GM12878 (cell line): ENCODE results near the gene RASGRF1. TPM values are rescaled to one million over a fixed set of nuclear protein-coding genes. Genes with fewer than 3 reads are reported as not detected.
A peak's percentile ranks its signal among the peaks of the same experiment; 100 is the strongest.

ENCODE experiments used
- ATAC-seq: fragments of 200-7000 bp; cut with Tn5 transposase; 3 replicates; pipeline ENCODE4 v1.9.1; 2020; ENCODE audit warnings: mild to moderate bottlenecking, moderate library complexity
- BruUV-seq: library from RNA; stranded (reverse); fragments of 400-500 nt; replicated peaks from 2 replicates; lab custom pipeline; 2021; lab: Mats Ljungman, UMichigan
- CTCF ChIA-PET: fragments of 300-600 bp; sonication (Branson Sonifier 250); formaldehyde crosslinking; extraction: SDS; loops from one replicate; lab custom pipeline; 2021; ENCODE audit warnings: inconsistent platforms; lab: Yijun Ruan, JAX
- POLR2A ChIA-PET: fragments of 350-600 bp; formaldehyde crosslinking; extraction: SDS; loops from one replicate; lab custom pipeline; 2021; ENCODE audit warnings: inconsistent platforms; lab: Charles Lee
- RAD21 ChIA-PET: fragments of 300-600 bp; sonication (Branson Sonifier 250); formaldehyde crosslinking; loops from one replicate; lab custom pipeline; 2023; ENCODE audit warnings: antibody characterized with exemption; ENCODE audit not compliant: unreplicated experiment; lab: Charles Lee
- SMC1A ChIA-PET: fragments of 300-600 bp; sonication (Branson Sonifier 250); formaldehyde crosslinking; loops from one replicate; lab custom pipeline; 2023; ENCODE audit not compliant: unreplicated experiment, uncharacterized antibody; lab: Charles Lee
- DNase-seq: peaks from one replicate; pipeline ENCODE4 v3.0.0-alpha.2; 2011; ENCODE audit warnings: low read depth, low spot score
- FAIRE-seq: peaks from 3 replicates; lab custom pipeline; 2011; peaks lifted over from hg19 to GRCh38; lab: Jason Lieb, UNC
- H2AFZ ChIP-seq: 2 replicates; pipeline ENCODE4 v1.6.0; 2011; ENCODE audit warnings: low read depth, low read length, control low read depth; ENCODE audit not compliant: control insufficient read depth
- H3K27ac ChIP-seq: 2 replicates; pipeline ENCODE4 v1.5.1; 2011; ENCODE audit warnings: control low read depth; ENCODE audit not compliant: control insufficient read depth, insufficient read depth
- H3K27me3 ChIP-seq, 2 experiments: replicated peaks in 1 of 2; 2 replicates each; pipeline versions ENCODE4 v1.6.0 to v1.6.1; 2011; ENCODE audit warnings: low read length in 1 of 2; ENCODE audit not compliant: control insufficient read depth in 2 of 2, insufficient read depth in 2 of 2
- H3K36me3 ChIP-seq, 2 experiments: 2 replicates each; pipeline ENCODE4 v1.5.1; 2011; ENCODE audit warnings: low read length in 1 of 2; ENCODE audit not compliant: control insufficient read depth in 2 of 2, insufficient read depth in 2 of 2
- H3K4me1 ChIP-seq: 2 replicates; pipeline ENCODE4 v1.6.1; 2011; ENCODE audit warnings: mild to moderate bottlenecking, low read length, moderate library complexity, mixed read lengths; ENCODE audit not compliant: control insufficient read depth, insufficient read depth
- H3K4me2 ChIP-seq: 2 replicates; pipeline ENCODE4 v1.6.0; 2011; ENCODE audit warnings: control low read depth; ENCODE audit not compliant: control insufficient read depth, insufficient read depth
- H3K4me3 ChIP-seq: fragments of 200-600 bp; sonication (generic); 2 replicates; pipeline ENCODE4 v1.5.1; 2016
- H3K79me2 ChIP-seq: 2 replicates; pipeline ENCODE4 v1.6.0; 2011; ENCODE audit warnings: low read length; ENCODE audit not compliant: control insufficient read depth, insufficient read depth
- H3K9ac ChIP-seq: 2 replicates; pipeline ENCODE4 v1.8.0; 2011; ENCODE audit warnings: low read length, control low read depth, mixed read lengths; ENCODE audit not compliant: control insufficient read depth, insufficient read depth
- H3K9me3 ChIP-seq: replicated peaks from 3 replicates; pipeline ENCODE4 v1.5.1; 2011; ENCODE audit warnings: mild to moderate bottlenecking, low read length; ENCODE audit not compliant: control insufficient read depth, insufficient read depth
- H4K20me1 ChIP-seq: 2 replicates; pipeline ENCODE4 v1.6.0; 2011; ENCODE audit not compliant: control insufficient read depth, insufficient read depth
- ASH2L ChIP-seq: fragments of 300-600, 200-600 bp; sonication (generic); IDR thresholded peaks from 2 replicates; pipeline ENCODE4 v1.6.1; 2017; ENCODE audit warnings: low read depth, mild to moderate bottlenecking, borderline replicate concordance
- ATF3 ChIP-seq: IDR thresholded peaks from 2 replicates; pipeline ENCODE4 v1.6.1; 2011; ENCODE audit warnings: low read depth, mild to moderate bottlenecking, low read length, moderate library complexity, borderline replicate concordance; ENCODE audit errors: extremely low read depth
- CHD2 ChIP-seq: IDR thresholded peaks from 2 replicates; pipeline ENCODE4 v1.6.1; 2011; ENCODE audit warnings: low read depth, low read length, improper control_type of control experiment, borderline replicate concordance
- CTCF ChIP-seq, 3 experiments: IDR thresholded peaks in 2 of 3; conservative IDR thresholded peaks in 1 of 3; 2 replicates each; pipeline ENCODE4 v1.5.1; 2011; ENCODE audit warnings: low read depth in 3 of 3, low read length in 3 of 3, mild to moderate bottlenecking in 3 of 3, control low read depth in 2 of 3, moderate library complexity in 2 of 3, inconsistent platforms in 1 of 3, mixed read lengths in 1 of 3; ENCODE audit not compliant: control insufficient read depth in 2 of 3, insufficient read depth in 1 of 3; ENCODE audit errors: extremely low read depth in 1 of 3
- E4F1 ChIP-seq: fragments of 450-650 bp; IDR thresholded peaks from 2 replicates; pipeline ENCODE4 v1.6.1; 2018; ENCODE audit warnings: borderline replicate concordance, mild to moderate bottlenecking; ENCODE audit not compliant: partially characterized antibody
- ETV6 ChIP-seq, 2 experiments: fragments of 450-650 bp in 1 of 2; IDR thresholded peaks in 1 of 2; conservative IDR thresholded peaks in 1 of 2; 2 replicates each; pipeline ENCODE4 v1.6.1; 2014; ENCODE audit warnings: antibody characterized with exemption in 1 of 2, borderline replicate concordance in 1 of 2, low read depth in 1 of 2, mild to moderate bottlenecking in 1 of 2, moderate library complexity in 1 of 2
- EZH2 ChIP-seq: IDR thresholded peaks from 2 replicates; pipeline ENCODE4 v1.6.1; 2012; ENCODE audit warnings: low read depth, mild to moderate bottlenecking, control low read depth, inconsistent platforms, low read length, borderline replicate concordance; ENCODE audit not compliant: control insufficient read depth
- GATAD2B ChIP-seq: fragments of 450-650 bp; conservative IDR thresholded peaks from 2 replicates; pipeline ENCODE4 v1.6.1; 2017; ENCODE audit warnings: low read depth, mild to moderate bottlenecking, moderate library complexity
- KAT2A ChIP-seq: conservative IDR thresholded peaks from 2 replicates; pipeline ENCODE4 v1.6.1; 2011; ENCODE audit warnings: low read depth, low read length; ENCODE audit not compliant: control insufficient read depth
- NFXL1 ChIP-seq: fragments of 450-650 bp; IDR thresholded peaks from 2 replicates; pipeline ENCODE4 v1.6.1; 2017; ENCODE audit warnings: antibody characterized with exemption, mild to moderate bottlenecking, borderline replicate concordance
- RUNX3 ChIP-seq: IDR thresholded peaks from 2 replicates; pipeline ENCODE4 v1.6.1; 2012; ENCODE audit warnings: low read length, inconsistent platforms
- SIN3A ChIP-seq: IDR thresholded peaks from 2 replicates; pipeline ENCODE4 v1.6.1; 2012; ENCODE audit warnings: low read depth, low read length, improper control_type of control experiment
- SPI1 ChIP-seq: IDR thresholded peaks from 2 replicates; pipeline ENCODE4 v1.6.1; 2011; ENCODE audit warnings: low read depth, mild to moderate bottlenecking, low read length, moderate library complexity, borderline replicate concordance; ENCODE audit not compliant: insufficient read depth
- STAT1 ChIP-seq: fragments of 450-650 bp; conservative IDR thresholded peaks from 2 replicates; pipeline ENCODE4 v1.6.1; 2014; ENCODE audit warnings: antibody characterized with exemption, mild to moderate bottlenecking
- SUPT20H ChIP-seq: IDR thresholded peaks from 2 replicates; pipeline ENCODE4 v1.6.1; 2011; ENCODE audit warnings: low read depth, mild to moderate bottlenecking, low read length, moderate library complexity, borderline replicate concordance; ENCODE audit not compliant: control insufficient read depth
- YY1 ChIP-seq: IDR thresholded peaks from 2 replicates; pipeline ENCODE4 v1.6.1; 2011; ENCODE audit warnings: low read depth, mild to moderate bottlenecking, low read length
- ZNF384 ChIP-seq: IDR thresholded peaks from 2 replicates; pipeline ENCODE4 v1.6.1; 2012; ENCODE audit warnings: low read depth, mild to moderate bottlenecking, low read length, improper control_type of control experiment, borderline replicate concordance
- WGBS: methylation state at CpG from one replicate; pipeline ENCODE4 v1.1.6; 2016; ENCODE audit warnings: low lambda C conversion rate; ENCODE audit not compliant: insufficient replicate concordance, insufficient coverage; ENCODE audit errors: missing lambda C conversion rate; 5-methylcytosine and 5-hydroxymethylcytosine counted together
- in situ Hi-C: fragments of 300-500 bp; cut with MboI; formaldehyde crosslinking; loops from 9 replicates; pipeline ENCODE4 v1.14.3; 2018; ENCODE audit warnings: mixed read lengths
- intact Hi-C: fragments of 100-400 bp; cut with micrococcal nuclease; formaldehyde crosslinking; loops from one replicate; pipeline ENCODE4 v1.14.2; 2022; ENCODE audit not compliant: unreplicated experiment
- polyA plus RNA-seq, 11 experiments: library from polyadenylated mRNA; depleted of rRNA in 4 of 11; unstranded in 6 of 11; stranded (reverse) in 5 of 11; fragments of >200 nt; fragmentation: Nextera tagmentation in 4 of 11; fragmentation: Illumina TruSeq in 1 of 11; extraction: Ambion mirVana in 4 of 11; extraction: Trizol in 1 of 11; gene quantifications; 1 replicate in 1 of 11; 2 replicates in 10 of 11; pipeline versions ENCODE4 v1.2.1 to v1.2.3, GENCODE V29; 2011 to 2016; ENCODE audit warnings: inconsistent platforms in 2 of 11, missing spikeins in 2 of 11, low read depth in 1 of 11
- total RNA-seq, 4 experiments: library from RNA; depleted of rRNA in 3 of 4; stranded (reverse); fragments of >200 nt in 3 of 4; fragmentation: Illumina TruSeq in 1 of 4; extraction: Trizol in 1 of 4; gene quantifications; 2 replicates each; pipeline versions ENCODE4 v1.2.1 to v1.2.3, GENCODE V29; 2013 to 2021

The RASGRF1 gene
- total and polyA plus RNA-seq, 10 of the 15 experiments (the other 5 are each of a cell fraction or from before 2014, with no cell fraction given): 0.20 to 1.9 (median 0.86) TPM

GRCh38 chr15:79028411-79028964 lies 62.1 kb downstream of the RASGRF1 start:
- H4K20me1 ChIP-seq: no peaks in the 10 kb centered on the region
- intact Hi-C loops: loop anchor here (1.0 to 5.0 kb wide), 3 partner anchors 91 to 156 kb away; no protein-coding TSS in a partner anchor
- H3K27ac ChIP-seq: no peak overlapping the region
- H3K36me3 ChIP-seq: no peaks in the 10 kb centered on the region
- ChIA-PET POLR2A (interaction anchor here (0.6 kb wide), 1 partner anchor 125 kb away, joined by 3 read pairs; no protein-coding TSS in a partner anchor), SMC1A (interaction anchor here (0.5 to 10.2 kb wide), 19 partner anchors 10 to 194 kb away, joined by 3 to 147 read pairs (median 4); no protein-coding TSS in a partner anchor), CTCF (interaction anchor here (0.6 to 10.1 kb wide), 41 partner anchors 8 to 355 kb away, joined by 3 to 351 read pairs (median 5); no protein-coding TSS in a partner anchor), RAD21 (interaction anchor here (0.7 to 8.0 kb wide), 8 partner anchors 21 to 165 kb away, joined by 3 to 145 read pairs (median 4); no protein-coding TSS in a partner anchor)
- FAIRE-seq (peak; percentile 89), DNase-seq (no peak), ATAC-seq (peak; percentile 76)
- 14% methylated on average over 7 of the region's 7 CpGs for WGBS
- no peaks in the 10 kb centered on the region for H3K4me1 ChIP-seq
- BruUV-seq: no TSS peak
- no peaks in the 10 kb centered on the region; the same call in 2 of the 3 replicates for H3K9me3 ChIP-seq
- in situ Hi-C loops: loop anchor here (5.0 kb wide), 1 partner anchor 154 kb away; no protein-coding TSS in a partner anchor
- no peak overlapping the region for H3K9ac ChIP-seq
- H2AFZ ChIP-seq: no peak overlapping the region
- H3K4me3 ChIP-seq: no peak overlapping the region
- H3K4me2 ChIP-seq: no peak overlapping the region
- H3K27me3 ChIP-seq: no peaks in the 10 kb centered on the region
- no peaks in the 10 kb centered on the region for H3K79me2 ChIP-seq
- TF ChIP-seq E4F1 (no peak), CTCF (IDR thresholded peaks at IDR 0.05 in 2 of 3, conservative IDR thresholded peaks at IDR 0.05 in 1 of 3; ENCODE audit: control insufficient read depth in 2 of 3, extremely low read depth in 1 of 3, insufficient read depth in 1 of 3, low read depth in 3 of 3, low read length in 3 of 3) (peak; percentile 89 to 97 (median 90)), EZH2 (no peak), CHD2 (no peak), RUNX3 (no peak), STAT1 (no peak), SPI1 (no peak), ATF3 (no peak), SIN3A (no peak), NFXL1 (no peak), ASH2L (no peak), KAT2A (no peak), ZNF384 (no peak), YY1 (peak; percentile 88), GATAD2B (no peak), SUPT20H (no peak), ETV6 (conservative IDR thresholded peaks at IDR 0.05 in 1 of 2, IDR thresholded peaks at IDR 0.05 in 1 of 2; ENCODE audit: borderline replicate concordance in 1 of 2, low read depth in 1 of 2) (no peak)
